Measurements from ENCODE around the gene BTBD17.

The BTBD17 gene

GRCh38 chr17:74357466-74357809 lies 4.2 kb downstream of the BTBD17 start:
- no peak for DNase-seq

- peak; percentile 13 to 22 for DNase-seq
These were observed 4.8 kb downstream of the BTBD17 start for GRCh38 chr17:74356646-74357465.

GRCh38 chr17:74355065-74355464 lies 6.6 kb downstream of the BTBD17 start:
- no peak for DNase-seq

- no peak for DNase-seq
These were observed 7.1 kb downstream of the BTBD17 start for GRCh38 chr17:74354561-74354960.

- peak; percentile 73 to 80 for DNase-seq
These were observed 7.5 kb downstream of the BTBD17 start for GRCh38 chr17:74354123-74354522.

GRCh38 chr17:74353446-74354060 lies 8.1 kb downstream of the BTBD17 start:
- DNase-seq = no peak

- DNase-seq = peak in 1 of 2 experiments; percentile 16
These were observed 10.0 kb downstream of the BTBD17 start for GRCh38 chr17:74351552-74352210.

- no peak for DNase-seq
These were observed 11.2 kb downstream of the BTBD17 start for GRCh38 chr17:74350486-74350885.

- no peak for DNase-seq
These were observed 12.5 kb downstream of the BTBD17 start for GRCh38 chr17:74349120-74349519.

- DNase-seq = no peak
These were observed 14.0 kb downstream of the BTBD17 start for GRCh38 chr17:74347646-74348045.

GRCh38 chr17:74345433-74346241 lies 16.0 kb downstream of the BTBD17 start:
- no peak for DNase-seq

- no peak for DNase-seq
These were observed 17.0 kb downstream of the BTBD17 start for GRCh38 chr17:74344658-74345057.

GRCh38 chr17:74343526-74344284 lies 18.0 kb downstream of the BTBD17 start:
- no peak for DNase-seq

- no peak for DNase-seq
These were observed 18.5 kb downstream of the BTBD17 start for GRCh38 chr17:74343121-74343520.

GRCh38 chr17:74342224-74342623 lies 19.4 kb downstream of the BTBD17 start:
- DNase-seq = no peak

- DNase-seq = no peak
These were observed 21.1 kb downstream of the BTBD17 start for GRCh38 chr17:74340470-74341023.

GRCh38 chr17:74339537-74340195 lies 22.0 kb downstream of the BTBD17 start:
- no peak for DNase-seq

GRCh38 chr17:74337834-74338500 lies 23.7 kb downstream of the BTBD17 start:
- no peak for DNase-seq

GRCh38 chr17:74336307-74336706 lies 25.4 kb downstream of the BTBD17 start:
- DNase-seq = no peak

GRCh38 chr17:74335529-74336062 lies 26.1 kb downstream of the BTBD17 start:
- DNase-seq = no peak
